Right lobe of liver (tissue), 4 donors: ENCODE results near the gene ABHD12B.

ENCODE experiments used
- CTCF ChIP-seq, 4 donors: fragments of 200-600 bp in 3 of 4; fragments of 450-650 bp in 1 of 4; IDR thresholded peaks; one replicate each; pipeline versions ENCODE4 v1.5.1 to v1.8.0; 2016 to 2022; ENCODE audit warnings: antibody characterized with exemption in 4 of 4, mild to moderate bottlenecking in 2 of 4
- POLR2A ChIP-seq: fragments of 450-650 bp; IDR thresholded peaks from one replicate; pipeline ENCODE4 v1.6.1; 2017; ENCODE audit warnings: antibody characterized with exemption, mild to moderate bottlenecking
- donor health status: DM: no; HTN: no; CAD: no.
- donor health status: DM: no; HTN: no; CAD: no.
- donor health status: DM: no; HTN: yes; CAD: no.

GRCh38 chr14:50887476-50887875 is 15.6 kb downstream of the ABHD12B start:
- no peak for TF ChIP-seq CTCF (IDR thresholded peaks at IDR 0.05)
- no peak for TF ChIP-seq POLR2A
